Endothelial cell of umbilical vein (primary cell): ENCODE results near the gene CENPB.

Experiments
- EZH2 ChIP-seq: IDR thresholded peaks from 2 replicates; pipeline ENCODE4 v1.6.1; 2012; ENCODE audit warnings: borderline replicate concordance, low read depth, mild to moderate bottlenecking, moderate library complexity, low read length, inconsistent platforms; ENCODE audit not compliant: severe bottlenecking
- JUN ChIP-seq: IDR thresholded peaks from 2 replicates; pipeline ENCODE4 v1.6.1; 2011; ENCODE audit warnings: borderline replicate concordance, low read depth; ENCODE audit not compliant: insufficient read length, insufficient read depth
- POLR2A ChIP-seq: IDR thresholded peaks from 2 replicates; pipeline ENCODE4 v1.6.1; 2012; ENCODE audit warnings: low read depth, mild to moderate bottlenecking, control low read depth, low read length

- TF ChIP-seq JUN (no peak), EZH2 (no peak), POLR2A (no peak)
These were observed 435 bp downstream of the CENPB start for GRCh38 chr20:3786126-3786484.
